GM18505 (cell line): Measurements from ENCODE around the gene TACR1.

Experiments used
- ATAC-seq: cut with Tn5 transposase; IDR thresholded peaks from one replicate; pipeline ENCODE4 v1.9.1; 2021; ENCODE audit not compliant: unreplicated experiment
- POLR2A ChIP-seq: IDR thresholded peaks from 4 replicates; pipeline ENCODE4 v1.6.1; 2011; ENCODE audit warnings: borderline replicate concordance; ENCODE audit not compliant: insufficient read depth, insufficient read length; ENCODE audit errors: extremely low read depth

The TACR1 gene

DNA sequence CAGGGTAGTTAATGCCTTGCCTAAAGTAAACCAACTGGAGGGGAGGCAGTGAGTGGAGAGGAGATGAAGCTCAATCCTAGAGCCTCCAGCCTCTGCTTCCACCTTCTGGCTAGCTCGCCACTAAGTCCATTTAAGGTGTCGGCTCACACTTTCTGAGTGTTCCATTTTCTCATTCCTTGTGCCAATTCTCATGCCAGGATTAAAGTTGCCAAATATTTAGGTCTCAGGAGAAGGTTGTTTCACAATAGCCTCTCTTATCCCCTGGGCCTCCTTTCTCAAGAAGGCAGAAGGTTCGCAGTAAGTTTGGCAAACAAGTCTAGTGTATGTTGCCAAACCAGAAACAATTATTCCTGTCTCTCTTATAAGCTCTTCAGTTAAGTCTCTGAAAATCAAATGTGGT is 57.2 kb downstream of the TACR1 start:
- TF ChIP-seq POLR2A: no peak
- ATAC-seq: no peak

GRCh38 chr2:75140288-75140687 is 59.0 kb downstream of the TACR1 start:
- ATAC-seq: no peak
- TF ChIP-seq POLR2A: no peak

- no peak for TF ChIP-seq POLR2A
- ATAC-seq: no peak
These were observed 60.1 kb downstream of the TACR1 start for GRCh38 chr2:75139171-75139570.

- no peak for TF ChIP-seq POLR2A
- ATAC-seq: no peak
These were observed 60.8 kb downstream of the TACR1 start for GRCh38 chr2:75138528-75138927.

DNA sequence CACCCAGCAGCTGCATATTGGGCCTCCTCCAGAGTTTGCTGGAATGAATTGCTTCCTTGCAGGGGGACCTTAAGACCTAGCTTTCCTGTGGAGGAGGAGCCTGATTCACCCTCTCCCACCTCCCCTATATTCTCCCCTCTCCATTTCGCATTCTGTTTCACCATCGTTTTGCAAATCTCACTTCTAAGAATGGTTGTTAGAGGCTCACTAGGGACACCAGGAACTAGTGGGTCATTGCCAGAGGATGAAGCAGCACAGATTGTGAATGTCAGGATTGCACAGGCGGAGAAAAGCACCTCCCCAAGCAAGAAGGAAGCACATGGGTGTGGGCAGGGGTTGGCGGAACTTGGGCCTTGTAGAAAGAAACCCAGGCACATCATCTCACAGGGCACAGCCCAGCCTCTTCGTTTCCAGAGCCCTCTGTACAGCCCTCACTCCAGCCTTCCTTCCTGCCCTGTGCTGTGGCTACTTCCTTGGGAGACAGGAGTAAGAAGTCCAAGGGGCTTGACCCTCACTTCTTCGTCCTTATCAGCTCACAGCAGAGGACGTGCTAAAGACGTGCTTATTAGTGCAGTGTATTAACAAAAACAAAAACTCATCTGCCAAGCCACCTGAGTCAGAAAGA is 63.4 kb downstream of the TACR1 start:
- no peak for TF ChIP-seq POLR2A
- no peak for ATAC-seq

DNA sequence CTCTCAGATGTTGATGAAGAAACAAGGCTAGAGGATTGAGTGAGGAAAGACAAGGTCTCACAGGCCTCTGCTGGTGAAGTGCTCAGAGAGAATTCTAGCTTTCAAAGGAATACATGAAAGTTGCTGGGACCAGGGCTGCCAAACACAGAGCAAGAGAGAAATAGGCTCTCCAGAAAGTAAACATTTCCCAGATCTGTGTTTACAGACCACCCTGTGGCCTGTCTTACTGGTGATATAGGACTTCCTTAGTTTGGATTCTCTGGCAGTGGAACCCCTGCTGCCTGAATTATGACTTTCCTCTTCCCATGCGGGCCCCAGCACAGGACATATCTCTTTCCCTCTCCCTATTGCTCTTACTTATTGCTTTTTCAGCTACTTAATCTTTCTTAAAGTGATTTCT is 64.5 kb downstream of the TACR1 start:
- TF ChIP-seq POLR2A: no peak
- no peak for ATAC-seq

DNA sequence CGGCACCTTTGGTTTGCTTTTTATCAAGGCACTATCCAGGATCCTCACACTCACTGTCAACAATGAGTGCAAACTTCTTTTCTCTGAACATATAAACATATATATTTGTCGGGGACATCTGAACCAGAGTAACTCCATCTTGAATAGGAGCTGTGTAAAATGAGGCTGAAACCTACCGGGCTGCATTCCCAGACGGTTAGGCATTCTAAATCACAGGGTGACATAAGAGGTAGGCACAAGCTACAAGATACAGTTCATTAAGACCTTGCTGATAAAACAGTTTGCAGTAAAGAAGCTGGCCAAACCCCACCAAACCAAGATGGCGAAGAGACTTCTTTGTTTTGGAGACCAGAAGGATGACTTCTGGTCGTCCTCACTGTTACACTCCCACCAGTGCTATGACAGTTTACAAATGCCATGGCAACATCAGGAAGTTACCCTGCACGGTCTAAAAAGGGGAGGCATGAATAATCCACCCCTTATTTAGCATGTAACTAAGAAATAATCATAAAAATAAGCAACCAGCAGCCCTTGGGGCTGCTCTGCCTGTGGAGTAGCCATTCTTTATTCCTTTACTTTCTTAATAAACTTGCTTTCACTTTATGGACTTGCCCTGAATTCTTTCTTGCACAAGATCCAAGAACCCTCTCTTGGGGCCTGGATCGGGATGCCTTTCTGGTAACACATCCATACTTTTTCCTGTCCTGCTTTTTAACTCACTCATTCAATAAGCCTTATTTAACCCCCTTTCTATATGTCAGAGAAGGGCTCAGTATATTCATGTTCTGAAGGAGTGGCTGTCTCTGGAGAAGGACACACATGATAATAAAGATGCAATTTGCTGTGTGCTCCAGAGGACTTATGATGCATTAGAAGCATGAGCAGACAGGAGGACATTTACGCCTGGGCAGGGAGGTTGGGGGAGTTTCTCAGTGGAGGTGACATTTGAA is 65.4 kb downstream of the TACR1 start:
- no peak for TF ChIP-seq POLR2A
- no peak for ATAC-seq

- ATAC-seq: no peak
These were observed 69.1 kb downstream of the TACR1 start for GRCh38 chr2:75130171-75130570.

GRCh38 chr2:75123876-75124275 is 75.4 kb downstream of the TACR1 start:
- no peak for TF ChIP-seq POLR2A
- no peak for ATAC-seq

More at GRCh38 chr2:75130171-75130570, 69.1 kb downstream of the TACR1 start:
- TF ChIP-seq POLR2A: no peak

GRCh38 chr2:75113231-75113869 is 86.0 kb downstream of the TACR1 start:
- no peak for ATAC-seq
- TF ChIP-seq POLR2A: no peak

DNA sequence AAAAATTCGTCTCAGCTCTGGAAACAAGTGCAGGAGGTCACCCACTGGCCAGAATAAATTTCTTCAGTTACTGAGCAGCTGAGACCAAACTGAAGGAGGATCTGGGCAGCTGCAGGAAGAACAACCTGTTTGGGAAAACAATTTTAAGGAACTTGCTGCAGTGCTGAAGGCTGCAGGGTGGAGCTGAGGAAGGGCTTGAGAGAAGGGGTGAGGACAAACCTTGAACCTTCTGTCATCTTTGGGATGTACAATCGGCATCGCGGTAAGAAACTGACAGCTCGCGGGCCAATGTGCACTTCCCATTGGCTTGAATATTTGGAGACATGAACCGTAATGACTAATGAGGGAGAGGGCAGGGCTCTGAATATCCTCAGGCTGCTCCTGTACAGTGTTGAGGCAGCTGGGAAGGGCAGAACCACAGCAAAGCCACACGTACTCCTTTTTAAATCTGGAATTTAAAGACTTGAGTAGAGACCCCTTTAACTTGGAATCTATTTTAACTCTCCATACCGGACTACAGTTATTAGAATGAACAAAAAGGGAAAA is 90.3 kb downstream of the TACR1 start:
- ATAC-seq: no peak
- TF ChIP-seq POLR2A: no peak

DNA sequence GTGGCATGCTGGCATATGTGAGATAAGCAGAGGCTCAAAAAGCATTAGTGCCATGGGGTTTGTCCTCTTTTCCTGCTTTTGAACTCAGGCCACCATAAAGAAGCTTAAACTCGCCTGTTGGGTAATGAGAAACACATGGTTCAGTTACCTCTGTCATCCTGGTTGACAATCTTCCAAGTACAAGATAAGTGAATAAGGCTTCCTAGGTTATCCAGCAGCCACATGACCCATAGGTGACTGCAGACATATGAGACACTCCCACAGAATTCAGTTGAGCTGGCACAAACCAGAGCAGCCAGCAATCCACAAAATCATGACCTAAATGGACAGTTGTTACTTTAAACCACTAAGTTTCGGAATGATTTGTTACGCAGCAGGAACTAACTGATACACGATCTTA is 97.3 kb downstream of the TACR1 start:
- ATAC-seq: no peak
- TF ChIP-seq POLR2A: no peak

DNA sequence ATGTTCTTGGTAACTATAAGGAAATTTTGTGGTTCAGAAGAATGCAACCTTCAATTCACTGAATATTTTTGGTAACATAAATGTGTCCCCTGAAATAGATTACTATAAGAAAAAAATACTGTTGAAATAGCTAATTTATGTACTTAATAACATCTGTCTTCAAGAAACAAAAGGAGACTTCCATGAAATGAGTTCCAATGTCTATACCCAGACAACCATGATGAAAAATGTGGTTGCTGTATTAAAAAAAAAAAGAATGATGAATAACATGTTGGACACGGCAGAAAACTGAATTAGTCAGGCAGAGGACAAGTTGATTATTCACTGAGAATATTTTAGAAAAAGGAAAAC is 98.5 kb downstream of the TACR1 start:
- no peak for TF ChIP-seq POLR2A
- no peak for ATAC-seq
